ELR (cell line): Measurements from ENCODE around the gene KLHL18.
"Not testable (repeated sequence)": the region's sequence is repeated elsewhere in the genome, so short reads cannot be mapped to it uniquely, and the experiment has no call there.

Source experiments
- DNase-seq: peaks from one replicate; pipeline ENCODE4 v3.0.0-alpha.2; 2015; ENCODE audit warnings: low read depth

The KLHL18 gene

GRCh38 chr3:47282424-47283192 lies at the start of gene KLHL18, which contains the start of gene KIF9:
Gene KLHL18 (plus strand): TSS chr3:47282944. CDS start chr3:47282966, 22 bp downstream.
Gene KIF9 (minus strand): TSS chr3:47282799. CDS start chr3:47277374, 5,425 bp downstream.
- peak; percentile 96 for DNase-seq

GRCh38 chr3:47238017-47238416 lies 44.7 kb upstream of the KLHL18 start:
- no peak for DNase-seq

GRCh38 chr3:47239929-47240328 lies 42.8 kb upstream of the KLHL18 start:
- DNase-seq, result no peak

DNA sequence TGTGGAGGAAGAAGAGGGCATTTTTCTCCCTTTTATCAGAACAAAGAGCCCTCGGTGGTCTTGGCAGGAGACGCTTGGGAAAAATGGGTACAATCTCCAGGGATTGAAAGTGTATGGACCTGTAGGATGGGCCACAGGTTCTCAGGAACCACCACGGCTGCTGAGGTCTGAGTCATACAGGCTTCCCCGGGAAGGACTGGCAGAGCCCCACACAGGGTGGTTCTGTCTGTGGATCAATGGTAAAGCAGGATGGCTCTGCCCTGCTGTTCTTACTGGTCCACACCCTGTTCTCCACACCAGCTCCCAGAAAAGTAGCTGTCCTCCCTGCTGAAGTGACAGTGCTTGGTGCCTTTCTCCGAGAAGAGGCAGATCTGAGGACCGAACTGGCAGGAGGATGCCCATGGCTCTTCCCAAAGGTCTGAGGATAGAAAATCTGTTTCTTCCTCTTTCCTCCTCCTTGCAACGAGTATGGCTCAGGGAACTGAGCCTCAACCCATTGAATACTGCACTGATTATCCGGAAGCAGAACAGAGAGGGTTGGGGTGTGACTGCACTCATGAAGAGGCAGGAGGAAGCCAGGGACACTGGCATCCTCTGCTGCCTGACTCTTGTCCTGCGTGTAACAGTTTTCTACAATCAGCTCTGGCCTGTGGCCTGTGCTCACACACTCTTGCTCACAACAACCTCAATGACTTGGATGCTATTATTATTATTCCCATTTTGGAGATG lies 39.2 kb upstream of the KLHL18 start:
- DNase-seq, result no peak

DNA sequence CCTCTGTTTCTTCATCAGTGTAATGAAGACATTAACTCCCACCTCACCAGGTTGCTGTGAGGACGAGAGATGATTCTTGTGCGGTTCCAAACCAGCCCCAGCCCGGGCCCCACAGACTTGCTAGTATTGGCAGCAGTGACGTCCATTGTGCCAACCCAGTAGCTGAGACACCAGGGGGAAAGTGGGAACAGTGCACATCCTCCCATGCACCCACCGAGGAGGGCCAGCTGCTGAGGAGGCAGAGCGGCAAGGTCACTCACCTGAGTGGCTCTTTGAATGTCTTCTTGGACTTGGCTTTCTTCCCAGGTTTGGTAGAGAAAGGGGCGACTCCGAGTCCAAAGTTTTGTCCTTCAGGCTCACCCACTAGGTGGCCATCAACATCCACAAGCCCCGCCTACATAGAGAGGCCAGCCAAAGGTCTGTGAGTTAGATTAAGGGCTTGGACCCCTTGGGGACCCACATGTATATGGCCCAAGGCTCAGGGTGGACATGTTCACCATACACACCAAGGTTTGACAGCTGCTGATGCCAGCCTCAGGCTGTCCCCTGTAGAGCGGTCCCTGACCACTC lies 38.1 kb upstream of the KLHL18 start:
- DNase-seq, result no peak

- no peak for DNase-seq
These were observed 37.5 kb upstream of the KLHL18 start for GRCh38 chr3:47245271-47245670.

DNA sequence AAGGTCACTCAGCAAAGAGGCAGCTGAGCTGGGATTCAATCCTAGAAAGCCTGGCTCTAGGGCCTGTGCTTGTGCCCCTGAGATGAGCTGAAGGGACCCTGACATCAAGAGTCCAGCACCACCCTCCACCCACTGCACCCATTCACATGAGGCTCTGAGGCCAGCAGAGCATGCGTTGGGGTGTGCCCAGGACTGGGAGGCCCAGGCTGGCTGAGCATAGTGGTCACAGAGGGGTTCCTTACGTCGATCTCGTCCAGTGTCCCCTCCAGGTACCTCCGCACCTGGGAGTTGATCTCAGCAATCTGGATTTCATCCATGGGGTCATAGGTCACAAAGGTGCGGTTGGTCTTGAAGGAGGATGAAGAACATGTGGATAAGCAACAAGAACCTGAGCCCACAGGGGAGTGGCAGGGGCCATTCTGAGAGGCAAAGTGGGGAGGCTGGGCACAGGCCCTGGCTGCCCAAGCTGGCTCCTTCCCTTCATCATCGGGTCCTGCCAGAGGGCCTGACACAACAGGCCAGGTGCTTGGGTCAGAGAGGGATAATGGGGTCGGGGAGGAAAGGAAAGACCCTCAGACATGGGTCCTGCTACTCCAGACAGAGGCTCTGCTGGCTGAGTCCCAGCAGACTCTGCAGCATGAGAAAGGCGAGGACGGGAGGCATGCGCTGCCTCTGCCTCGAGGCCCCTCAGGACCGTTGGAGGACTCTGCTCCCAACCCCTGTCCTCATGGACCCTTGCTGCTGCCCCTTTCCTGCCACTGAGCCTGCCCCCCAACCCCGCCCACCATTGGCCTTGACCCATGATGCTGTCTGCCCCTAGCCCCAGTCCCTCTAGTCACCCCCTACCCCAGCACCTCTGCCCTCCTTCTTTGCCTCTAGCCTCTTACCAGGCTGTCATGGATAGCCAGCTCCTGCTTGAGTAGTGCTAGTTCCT lies 35.3 kb upstream of the KLHL18 start:
- no peak for DNase-seq

DNA sequence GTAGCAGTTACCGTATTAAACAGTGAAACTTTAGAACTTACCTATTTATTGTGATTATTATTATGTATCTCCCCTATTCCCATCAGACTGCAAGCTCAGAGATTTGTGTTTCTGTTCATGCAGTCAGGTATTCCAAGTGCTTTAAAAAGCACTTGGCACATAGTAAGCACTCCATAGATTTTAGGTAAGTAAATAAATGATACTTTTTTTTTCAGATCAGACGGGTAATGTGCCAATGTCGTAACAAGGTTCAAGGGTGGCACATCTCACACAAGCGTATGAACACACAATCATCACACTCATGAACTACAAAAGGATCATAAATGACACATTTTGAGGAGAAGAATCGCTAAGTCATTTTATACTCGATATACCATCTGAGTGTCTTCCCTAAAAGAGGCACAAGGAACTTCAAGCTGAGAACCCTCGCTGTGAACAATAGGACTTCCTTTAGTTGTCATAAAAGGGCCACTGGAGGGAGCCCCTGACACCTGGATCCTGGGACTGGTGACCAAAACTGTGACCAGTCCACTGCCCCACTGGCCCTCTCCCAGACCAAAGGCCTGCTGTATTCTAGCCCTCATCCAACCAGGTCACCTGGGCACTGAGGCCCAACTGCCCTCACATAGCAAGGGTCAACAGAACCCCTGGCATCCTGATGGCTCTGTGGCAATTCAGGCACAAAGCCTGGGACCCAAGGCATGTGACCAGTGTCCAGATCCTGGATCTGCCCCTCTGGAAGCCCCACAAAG lies 32.3 kb upstream of the KLHL18 start:
- DNase-seq, result peak; percentile 56

DNA sequence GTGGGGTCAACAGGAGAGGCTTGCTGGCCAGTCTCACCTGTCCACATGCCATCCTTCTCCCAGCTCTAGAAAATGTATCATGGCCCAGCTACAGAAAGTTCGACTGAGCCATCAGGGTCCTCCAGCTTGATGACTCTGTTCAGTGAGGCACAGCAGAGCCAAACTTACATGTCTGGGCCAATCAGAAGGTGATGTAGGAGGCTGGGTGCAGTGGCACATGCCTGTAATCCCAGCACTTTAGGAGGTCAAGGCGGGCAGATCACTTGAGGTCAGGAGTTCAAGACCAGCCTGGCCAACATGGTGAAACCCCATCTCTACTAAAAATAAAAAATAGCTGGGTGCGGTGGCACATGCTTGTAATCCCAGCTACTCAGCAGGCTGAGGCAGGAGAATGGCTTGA lies 31.7 kb upstream of the KLHL18 start:
- not testable (repeated sequence) for DNase-seq

DNA sequence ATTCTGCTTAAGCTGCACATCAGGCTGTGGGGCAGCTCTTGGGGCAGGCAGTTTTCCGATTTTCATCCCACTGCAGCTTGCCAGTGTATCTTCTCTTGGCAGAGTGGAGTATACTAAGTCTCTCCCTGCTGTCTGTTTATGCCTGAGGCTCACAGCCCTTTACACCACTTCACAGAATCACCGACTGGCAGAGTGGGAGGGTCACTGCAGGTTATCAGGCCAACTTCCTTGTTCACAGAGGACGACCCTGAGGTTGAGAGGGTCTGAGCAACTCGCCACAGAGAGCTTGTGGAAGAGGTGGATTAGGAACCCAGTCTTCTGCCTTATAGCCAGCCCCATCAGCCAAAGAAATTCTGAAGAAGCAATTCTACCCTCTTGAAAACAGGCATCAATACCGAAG lies 31.1 kb upstream of the KLHL18 start:
- DNase-seq, result no peak

DNA sequence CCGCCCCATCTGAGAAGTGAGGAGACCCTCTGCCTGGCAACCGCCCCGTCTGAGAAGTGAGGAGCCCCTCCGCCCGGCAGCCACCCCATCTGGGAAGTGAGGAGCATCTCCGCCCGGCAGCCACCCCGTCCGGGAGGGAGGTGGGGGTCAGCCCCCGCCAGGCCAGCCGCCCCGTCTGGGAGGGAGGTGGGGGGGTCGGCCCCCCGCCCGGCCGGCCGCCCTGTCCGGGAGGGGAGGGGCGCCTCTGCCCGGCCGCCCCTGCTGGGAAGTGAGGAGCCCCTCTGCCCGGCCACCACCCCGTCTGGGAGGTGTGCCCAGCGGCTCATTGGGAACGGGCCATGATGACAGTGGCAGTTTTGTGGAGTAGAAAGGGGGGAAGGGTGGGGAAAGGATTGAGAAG lies 26.4 kb upstream of the KLHL18 start:
- not testable (repeated sequence) for DNase-seq

GRCh38 chr3:47259114-47259513 lies 23.6 kb upstream of the KLHL18 start:
- no peak for DNase-seq

- no peak for DNase-seq
These were observed 22.1 kb upstream of the KLHL18 start for GRCh38 chr3:47260605-47261004.

GRCh38 chr3:47261301-47261700 lies 21.4 kb upstream of the KLHL18 start:
- peak; percentile 83 for DNase-seq

- no peak for DNase-seq
These were observed 17.7 kb upstream of the KLHL18 start for GRCh38 chr3:47265008-47265407.

DNA sequence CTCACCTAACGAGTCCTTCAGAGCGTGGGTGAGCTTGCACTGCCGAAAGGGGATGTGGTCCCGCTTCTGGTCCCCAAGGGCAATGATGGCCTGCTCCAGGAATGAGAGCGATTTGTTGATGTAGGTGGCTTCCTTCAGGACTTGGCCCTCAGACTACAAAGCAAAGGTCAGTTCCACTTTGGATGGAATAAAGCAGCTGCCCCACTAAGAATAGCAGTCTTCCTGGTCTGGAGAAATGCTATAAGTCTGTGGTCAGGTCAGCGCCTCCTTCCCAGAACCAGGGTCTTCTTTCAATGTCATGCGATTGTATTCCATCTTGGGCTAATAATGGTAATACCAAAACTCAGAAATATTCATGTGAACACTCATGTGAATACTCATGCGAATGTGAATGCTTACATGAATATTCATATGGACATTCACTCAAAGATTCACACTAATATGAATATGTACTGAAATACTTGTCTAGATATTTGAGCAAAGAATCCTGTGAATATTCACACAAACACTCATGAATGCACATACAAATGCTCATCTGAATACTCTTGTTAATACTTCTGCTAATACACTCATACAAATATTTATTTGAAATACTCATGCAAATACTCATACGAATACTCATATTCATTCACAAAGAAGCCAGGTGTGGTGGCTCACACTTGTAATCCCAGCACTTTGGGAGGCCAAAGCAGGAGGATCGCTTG lies 16.9 kb upstream of the KLHL18 start:
- no peak for DNase-seq

DNA sequence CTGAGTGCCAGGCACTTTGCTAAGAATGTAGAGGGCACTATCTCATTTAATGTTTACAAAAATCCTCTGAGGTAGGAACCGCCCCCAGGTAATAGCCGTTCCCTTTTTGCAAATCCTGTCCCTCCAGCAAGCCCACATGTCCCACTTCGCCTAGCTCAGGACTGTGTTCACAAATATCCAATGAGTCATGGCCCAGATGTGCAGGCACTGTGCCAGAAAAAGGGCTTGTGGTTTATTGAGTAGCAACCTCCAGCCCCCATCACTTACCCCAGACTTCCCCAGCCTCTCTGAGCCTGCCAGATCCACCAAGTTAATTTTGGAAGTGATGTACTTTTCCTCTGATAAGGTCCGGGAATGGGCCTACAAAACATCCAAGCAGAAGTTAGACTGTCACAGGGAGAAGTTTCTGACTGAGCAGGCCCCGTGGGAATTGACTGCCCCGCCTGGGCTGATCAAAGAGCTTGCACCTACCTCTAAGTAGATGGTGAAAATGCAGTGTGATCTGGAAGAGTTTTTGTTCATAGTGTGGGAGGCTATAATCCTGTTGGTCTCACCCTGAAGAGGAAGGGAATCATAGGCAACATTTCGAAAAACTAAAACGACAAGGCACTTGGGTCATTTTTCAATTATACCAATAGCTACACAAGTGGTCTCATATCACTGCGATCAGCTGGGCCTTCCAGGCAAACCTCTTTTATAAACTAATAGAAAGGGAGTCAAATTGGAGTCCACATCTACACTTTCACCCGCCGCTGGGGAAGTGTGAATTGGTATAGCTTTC lies 15.8 kb upstream of the KLHL18 start:
- DNase-seq, result peak; percentile 89

DNA sequence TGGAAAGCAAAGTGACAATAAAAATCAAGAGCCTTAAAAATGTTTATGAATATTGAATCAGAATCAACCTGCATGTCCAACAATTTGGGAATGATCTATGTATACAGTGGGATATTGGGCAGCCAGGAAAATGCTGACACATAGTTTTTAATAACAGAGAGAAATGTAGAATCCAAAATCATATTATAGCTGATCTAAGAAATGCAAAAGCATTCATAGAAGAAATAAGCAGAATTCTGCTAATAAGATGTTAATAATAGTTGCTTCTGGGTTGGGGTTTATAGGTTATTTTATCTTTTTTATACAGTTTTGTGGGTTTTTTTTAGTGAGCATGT lies 15.3 kb upstream of the KLHL18 start:
- DNase-seq, result no peak

DNA sequence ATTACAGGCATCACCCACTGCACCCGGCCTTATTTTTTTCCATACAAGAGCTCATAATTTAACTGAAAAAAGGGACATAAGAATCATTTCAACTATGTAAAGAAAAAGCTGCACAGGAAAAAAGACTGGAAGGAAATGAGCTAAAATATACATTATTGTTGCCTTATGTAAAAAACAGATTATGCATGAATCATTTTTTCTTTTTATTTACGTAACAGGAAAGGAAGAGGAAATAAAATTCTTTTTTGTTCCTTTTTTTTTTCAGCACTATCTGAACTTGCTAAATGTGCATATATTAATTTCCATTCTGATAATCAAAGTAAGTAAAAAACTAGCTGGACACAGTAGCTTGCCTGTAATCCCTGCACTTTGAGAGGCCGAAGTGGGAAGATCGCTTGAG lies 12.2 kb upstream of the KLHL18 start:
- no peak for DNase-seq

DNA sequence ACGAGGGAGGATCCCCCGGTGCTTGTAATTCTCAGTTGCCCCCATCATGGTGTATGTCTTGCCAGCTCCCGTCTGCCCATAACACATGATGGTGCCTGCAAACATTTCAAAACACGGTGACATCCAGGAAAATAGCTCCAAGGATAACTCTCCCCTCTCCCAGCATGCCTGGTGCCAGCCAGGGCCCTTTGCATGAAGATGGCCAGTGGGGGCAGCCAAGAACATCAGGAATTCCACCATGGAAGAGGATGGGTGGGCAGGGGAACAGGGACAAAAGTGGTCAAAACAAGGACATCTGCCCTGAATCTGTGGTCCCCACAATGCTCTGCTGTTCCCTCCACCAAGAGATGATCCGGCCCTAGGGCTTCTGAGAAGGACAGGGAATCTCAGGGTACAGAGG lies 9.2 kb upstream of the KLHL18 start:
- no peak for DNase-seq
